H1 (cell line): Measurements from ENCODE around the gene LCE7A. TPM values are rescaled to one million over a fixed set of nuclear protein-coding genes. Genes with fewer than 3 reads are reported as not detected.

Source experiments
- CTCF ChIA-PET: fragments of 300-600 bp; sonication (Branson Sonifier 250); formaldehyde crosslinking; loops from one replicate; lab custom pipeline; 2021; ENCODE audit not compliant: partially characterized antibody; lab: Charles Lee
- POLR2A ChIA-PET: fragments of 300-600 bp; sonication (Branson Sonifier 250); formaldehyde crosslinking; loops from one replicate; lab custom pipeline; 2021; ENCODE audit warnings: inconsistent platforms; ENCODE audit not compliant: partially characterized antibody; lab: Charles Lee
- DNase-seq, 2 experiments: peaks; one replicate each; pipeline versions ENCODE4 v3.0.0 to v3.0.0-alpha.2; 2010 to 2022; ENCODE audit warnings: low spot score in 2 of 2, low read depth in 1 of 2, mixed read lengths in 1 of 2
- FAIRE-seq: peaks from 2 replicates; lab custom pipeline; 2011; peaks lifted over from hg19 to GRCh38; lab: Jason Lieb, UNC
- H2AFZ ChIP-seq: 2 replicates; pipeline ENCODE4 v1.8.1; 2012; ENCODE audit warnings: low read length, inconsistent platforms
- H2AK5ac ChIP-seq: 2 replicates; pipeline ENCODE4 v1.6.1; 2013; ENCODE audit warnings: low read depth, low read length
- H2BK120ac ChIP-seq: replicated peaks from 2 replicates; pipeline ENCODE3; 2013; ENCODE audit warnings: low read depth, low read length, inconsistent platforms
- H2BK12ac ChIP-seq: 2 replicates; pipeline ENCODE4 v1.6.1; 2013; ENCODE audit warnings: low read depth, low read length
- H2BK15ac ChIP-seq: 2 replicates; pipeline ENCODE4 v1.6.1; 2013; ENCODE audit warnings: low read length
- H2BK20ac ChIP-seq: 2 replicates; pipeline ENCODE4 v1.6.1; 2013; ENCODE audit warnings: low read length
- H2BK5ac ChIP-seq: 2 replicates; pipeline ENCODE4 v1.6.1; 2013; ENCODE audit warnings: low read depth, low read length
- H3K14ac ChIP-seq: 2 replicates; pipeline ENCODE4 v1.6.1; 2013; ENCODE audit warnings: inconsistent platforms; ENCODE audit not compliant: insufficient read length
- H3K18ac ChIP-seq: 2 replicates; pipeline ENCODE4 v1.6.1; 2013; ENCODE audit warnings: low read length; ENCODE audit errors: extremely low read depth
- H3K23ac ChIP-seq: 2 replicates; pipeline ENCODE4 v1.6.1; 2013; ENCODE audit warnings: inconsistent platforms; ENCODE audit not compliant: insufficient read length
- H3K23me2 ChIP-seq: 2 replicates; pipeline ENCODE4 v1.6.1; 2013; ENCODE audit warnings: low read depth, low read length
- H3K27ac ChIP-seq: 2 replicates; pipeline ENCODE4 v1.6.1; 2011; ENCODE audit warnings: low read depth, low read length, inconsistent platforms
- H3K27me3 ChIP-seq, 4 experiments: replicated peaks in 1 of 4; 1 replicate in 1 of 4; 2 replicates in 3 of 4; pipeline versions ENCODE4 v1.6.1 to v1.8.1; 2011 to 2013; ENCODE audit warnings: low read length in 3 of 4, mild to moderate bottlenecking in 3 of 4, inconsistent platforms in 2 of 4, mixed read lengths in 2 of 4, moderate library complexity in 1 of 4; ENCODE audit not compliant: control insufficient read depth in 3 of 4, insufficient read depth in 3 of 4; ENCODE audit errors: extremely low read depth in 1 of 4
- H3K36me3 ChIP-seq, 4 experiments: 2 replicates each; pipeline versions ENCODE4 v1.6.1 to v1.8.1; 2011 to 2013; ENCODE audit warnings: mild to moderate bottlenecking in 4 of 4, low read length in 3 of 4, moderate library complexity in 2 of 4, control low read depth in 1 of 4, inconsistent platforms in 1 of 4; ENCODE audit not compliant: insufficient read depth in 4 of 4, control insufficient read depth in 2 of 4
- H3K4ac ChIP-seq: replicated peaks from 2 replicates; pipeline ENCODE3; 2013; ENCODE audit warnings: low read length, low read depth, mixed read lengths, inconsistent platforms; ENCODE audit not compliant: insufficient read length
- H3K4me1 ChIP-seq, 4 experiments: replicated peaks in 1 of 4; 1 replicate in 1 of 4; 2 replicates in 3 of 4; pipeline versions ENCODE4 v1.6.1 to v1.8.1; 2011 to 2013; ENCODE audit warnings: low read length in 3 of 4, inconsistent platforms in 2 of 4, mixed read lengths in 1 of 4; ENCODE audit not compliant: insufficient read depth in 4 of 4, control insufficient read depth in 3 of 4
- H3K4me2 ChIP-seq, 2 experiments: 2 replicates each; pipeline versions ENCODE4 v1.6.1 to v1.8.1; 2011 to 2013; ENCODE audit warnings: low read depth in 2 of 2, low read length in 2 of 2, control low read depth in 1 of 2, inconsistent platforms in 1 of 2, mild to moderate bottlenecking in 1 of 2; ENCODE audit not compliant: insufficient read depth in 1 of 2
- H3K4me3 ChIP-seq, 4 experiments: fragments of 200-600, 300-600 bp in 1 of 4; sonication (generic), shearing (Covaris generic), sonication (Bioruptor Twin) in 1 of 4; 2 replicates each; pipeline versions ENCODE4 v1.5.1 to v1.8.1; 2011 to 2016; ENCODE audit warnings: low read length in 4 of 4, low read depth in 3 of 4, control low read depth in 2 of 4, inconsistent platforms in 2 of 4, mild to moderate bottlenecking in 2 of 4, mixed read lengths in 1 of 4, moderate library complexity in 1 of 4; ENCODE audit not compliant: insufficient read depth in 2 of 4; ENCODE audit errors: extremely low read depth in 1 of 4
- H3K56ac ChIP-seq: replicated peaks from 2 replicates; pipeline ENCODE3; 2013; ENCODE audit warnings: low read depth, mild to moderate bottlenecking, mixed read lengths, low read length, inconsistent platforms; ENCODE audit not compliant: insufficient read length
- H3K79me1 ChIP-seq: 2 replicates; pipeline ENCODE4 v1.6.1; 2013; ENCODE audit warnings: low read depth, low read length, control low read depth
- H3K79me2 ChIP-seq, 2 experiments: 2 replicates each; pipeline versions ENCODE4 v1.6.1 to v1.8.1; 2012 to 2013; ENCODE audit warnings: low read length in 2 of 2, mild to moderate bottlenecking in 2 of 2, inconsistent platforms in 1 of 2; ENCODE audit not compliant: insufficient read depth in 2 of 2, control insufficient read depth in 1 of 2
- H3K9ac ChIP-seq, 4 experiments: replicated peaks in 1 of 4; 1 replicate in 1 of 4; 2 replicates in 3 of 4; pipeline versions ENCODE4 v1.6.1 to v1.8.1; 2011 to 2013; ENCODE audit warnings: low read depth in 3 of 4, low read length in 3 of 4, control low read depth in 2 of 4, mild to moderate bottlenecking in 2 of 4, moderate library complexity in 2 of 4, inconsistent platforms in 1 of 4; ENCODE audit errors: extremely low read depth in 1 of 4
- H3K9me3 ChIP-seq, 2 experiments: 2 replicates each; pipeline versions ENCODE4 v1.6.1 to v1.8.1; 2012 to 2013; ENCODE audit warnings: mild to moderate bottlenecking in 2 of 2, moderate library complexity in 2 of 2, control low read depth in 1 of 2, inconsistent platforms in 1 of 2, low read depth in 1 of 2, low read length in 1 of 2, mixed read lengths in 1 of 2; ENCODE audit not compliant: insufficient read depth in 2 of 2
- H4K20me1 ChIP-seq, 2 experiments: replicated peaks in 1 of 2; 2 replicates each; pipeline versions ENCODE3 to v1.8.1; 2011 to 2013; ENCODE audit warnings: inconsistent platforms in 2 of 2, low read length in 2 of 2, mild to moderate bottlenecking in 1 of 2; ENCODE audit not compliant: insufficient read depth in 2 of 2, control insufficient read depth in 1 of 2
- H4K5ac ChIP-seq: 2 replicates; pipeline ENCODE4 v1.6.1; 2013; ENCODE audit warnings: low read length, low read depth, mixed read lengths, inconsistent platforms; ENCODE audit not compliant: insufficient read length
- H4K8ac ChIP-seq: 2 replicates; pipeline ENCODE4 v1.8.0; 2013; ENCODE audit warnings: mild to moderate bottlenecking, moderate library complexity, low read length, inconsistent platforms; ENCODE audit not compliant: insufficient read depth; ENCODE audit errors: extremely low read depth
- H4K91ac ChIP-seq: replicated peaks from 2 replicates; pipeline ENCODE3; 2013; ENCODE audit warnings: low read length, mixed read lengths, inconsistent platforms; ENCODE audit not compliant: insufficient read length
- ASH2L ChIP-seq: fragments of 200-600, 300-600 bp; sonication (generic); IDR thresholded peaks from one replicate; pipeline ENCODE4 v1.7.1; 2017; ENCODE audit warnings: low read length
- CHD1 ChIP-seq: IDR thresholded peaks from 2 replicates; pipeline ENCODE4 v1.6.1; 2012; ENCODE audit warnings: low read depth, low read length, improper control_type of control experiment
- GABPA ChIP-seq: IDR thresholded peaks from 2 replicates; pipeline ENCODE4 v1.6.1; 2011; ENCODE audit warnings: mild to moderate bottlenecking, low read length, moderate library complexity, borderline replicate concordance; ENCODE audit not compliant: insufficient read depth
- HDAC2 ChIP-seq, 2 experiments: fragments of 300-600 bp in 1 of 2; sonication (generic) in 1 of 2; IDR thresholded peaks; 2 replicates each; pipeline ENCODE4 v1.6.1; 2011 to 2012; ENCODE audit warnings: low read depth in 2 of 2, low read length in 2 of 2, mild to moderate bottlenecking in 2 of 2, moderate library complexity in 2 of 2, borderline replicate concordance in 1 of 2, inconsistent platforms in 1 of 2
- MAX ChIP-seq: IDR thresholded peaks from 2 replicates; pipeline ENCODE4 v1.6.1; 2012; ENCODE audit warnings: inconsistent platforms
- RAD21 ChIP-seq, 2 experiments: IDR thresholded peaks in 1 of 2; conservative IDR thresholded peaks in 1 of 2; 2 replicates each; pipeline ENCODE4 v1.6.1; 2011; ENCODE audit warnings: low read depth in 2 of 2, low read length in 2 of 2, improper control_type of control experiment in 1 of 2, inconsistent platforms in 1 of 2, mild to moderate bottlenecking in 1 of 2, moderate library complexity in 1 of 2
- TAF7 ChIP-seq: optimal IDR thresholded peaks from 2 replicates; pipeline ENCODE3; 2011; ENCODE audit warnings: low read depth, mild to moderate bottlenecking, inconsistent platforms, low read length, moderate library complexity, borderline replicate concordance
- TCF12 ChIP-seq: IDR thresholded peaks from 2 replicates; pipeline ENCODE4 v1.6.1; 2011; ENCODE audit warnings: low read depth, mild to moderate bottlenecking, low read length
- USF2 ChIP-seq: IDR thresholded peaks from 2 replicates; pipeline ENCODE4 v1.6.1; 2011; ENCODE audit warnings: low read length, improper control_type of control experiment
- YY1 ChIP-seq: IDR thresholded peaks from 2 replicates; pipeline ENCODE4 v1.6.1; 2011; ENCODE audit warnings: low read depth, mild to moderate bottlenecking, low read length
- WGBS, 2 experiments: shearing (Covaris generic) in 1 of 2; methylation state at CpG; one replicate each; pipeline versions ENCODE4 v1.1.6 to v1.1.7; 2013 to 2015; ENCODE audit warnings: low lambda C conversion rate in 2 of 2, mixed read lengths in 2 of 2, inconsistent platforms in 1 of 2, low coverage in 1 of 2, missing lambda C conversion rate in 1 of 2; ENCODE audit not compliant: insufficient replicate concordance in 2 of 2, insufficient coverage in 1 of 2, insufficient read length in 1 of 2; ENCODE audit errors: extremely low coverage in 1 of 2, missing lambda C conversion rate in 1 of 2; 5-methylcytosine and 5-hydroxymethylcytosine counted together
- polyA plus RNA-seq, 7 experiments: library from polyadenylated mRNA; depleted of rRNA in 3 of 7; stranded (reverse) in 5 of 7; unstranded in 2 of 7; fragments of >200 nt in 5 of 7; fragments of 200-250 nt in 2 of 7; gene quantifications; 1 replicate in 5 of 7; 2 replicates in 1 of 7; 4 replicates in 1 of 7; pipeline versions ENCODE4 v1.2.1 to v1.2.3, GENCODE V29; 2011 to 2013; ENCODE audit warnings: missing spikeins in 2 of 7, mixed read lengths in 2 of 7
- total RNA-seq: library from RNA; stranded (reverse); fragmentation: NEBNext Ultra II Directional; extraction: Animal tissue kit (Norgen Biotek cat#: 25700); gene quantifications from 2 replicates; pipeline ENCODE4 v1.2.1, GENCODE V29; 2021

LCE7A gene
- total and polyA plus RNA-seq, 2 of the 8 experiments (the other 6 are each of a cell fraction or from before 2014, with no cell fraction given) = not detected

GRCh38 chr1:152901631-152902030 lies 41.8 kb downstream of the LCE7A start:
- Histone ChIP-seq H3K9me3 (peaks cover 0 to 7% of the 10 kb centered on the region in 2 experiments; a peak in 2 of 4 replicates), H3K4me1 (no peaks in the 10 kb centered on the region), H3K4me3 (no peak overlapping the region), H2AK5ac (no peak overlapping the region), H2BK120ac (no peak overlapping the region), H3K14ac (no peak overlapping the region), H4K8ac (no peak overlapping the region), H3K18ac (no peak overlapping the region), H3K4ac (no peak overlapping the region), H3K27me3 (no peaks in the 10 kb centered on the region), H3K9ac (no peak overlapping the region), H4K91ac (no peak overlapping the region), H2BK15ac (no peak overlapping the region), H3K56ac (no peak overlapping the region), H2BK5ac (no peak overlapping the region), H2BK12ac (no peak overlapping the region), H4K20me1 (no peaks in the 10 kb centered on the region), H2BK20ac (no peak overlapping the region), H3K23ac (no peak overlapping the region), H2AFZ (no peak overlapping the region), H3K79me1 (no peaks in the 10 kb centered on the region), H3K79me2 (no peaks in the 10 kb centered on the region), H3K23me2 (no peaks in the 10 kb centered on the region), H3K4me2 (no peak overlapping the region), H3K27ac (no peak overlapping the region), H3K36me3 (no peaks in the 10 kb centered on the region), H4K5ac (no peak overlapping the region)
- ChIA-PET POLR2A (interaction anchor here (0.6 kb wide), 1 partner anchor 291 kb away, joined by 3 read pairs; no protein-coding TSS in a partner anchor), CTCF (interaction anchor here (0.8 kb wide), 1 partner anchor 59 kb away, joined by 3 read pairs; no protein-coding TSS in a partner anchor)
- DNase-seq (no peak), FAIRE-seq (no peak)
- 93% methylated on average over 5 of the region's 5 CpGs; no CpG with 5 or more reads in 1 of the 2 experiments for WGBS, 2 experiments
- no peak for TF ChIP-seq TCF12
- no peak for TF ChIP-seq HDAC2 (IDR thresholded peaks at IDR 0.05; ENCODE audit: borderline replicate concordance in 1 of 2, low read depth in 2 of 2, low read length in 2 of 2)
- TF ChIP-seq TAF7 = no peak
- TF ChIP-seq USF2 = no peak
- TF ChIP-seq GABPA = no peak
- no peak for TF ChIP-seq MAX
- TF ChIP-seq YY1 = no peak
- TF ChIP-seq CHD1 = no peak
- no peak for TF ChIP-seq RAD21 (IDR thresholded peaks at IDR 0.05 in 1 of 2, conservative IDR thresholded peaks at IDR 0.05 in 1 of 2; ENCODE audit: low read depth in 2 of 2, low read length in 2 of 2)
- TF ChIP-seq ASH2L = no peak
